ENCODE data around the gene PASK. TPM values are rescaled to one million over a fixed set of nuclear protein-coding genes. Genes with fewer than 3 reads are reported as not detected.
A peak's percentile ranks its signal among the peaks of the same experiment; 100 is the strongest.
"Not testable (repeated sequence)": the region's sequence is repeated elsewhere in the genome, so short reads cannot be mapped to it uniquely, and the experiment has no call there.

Gene PASK
- polyA plus RNA-seq, 10 donors = 4.1 to 8.3 (median 6.4) TPM

DNA sequence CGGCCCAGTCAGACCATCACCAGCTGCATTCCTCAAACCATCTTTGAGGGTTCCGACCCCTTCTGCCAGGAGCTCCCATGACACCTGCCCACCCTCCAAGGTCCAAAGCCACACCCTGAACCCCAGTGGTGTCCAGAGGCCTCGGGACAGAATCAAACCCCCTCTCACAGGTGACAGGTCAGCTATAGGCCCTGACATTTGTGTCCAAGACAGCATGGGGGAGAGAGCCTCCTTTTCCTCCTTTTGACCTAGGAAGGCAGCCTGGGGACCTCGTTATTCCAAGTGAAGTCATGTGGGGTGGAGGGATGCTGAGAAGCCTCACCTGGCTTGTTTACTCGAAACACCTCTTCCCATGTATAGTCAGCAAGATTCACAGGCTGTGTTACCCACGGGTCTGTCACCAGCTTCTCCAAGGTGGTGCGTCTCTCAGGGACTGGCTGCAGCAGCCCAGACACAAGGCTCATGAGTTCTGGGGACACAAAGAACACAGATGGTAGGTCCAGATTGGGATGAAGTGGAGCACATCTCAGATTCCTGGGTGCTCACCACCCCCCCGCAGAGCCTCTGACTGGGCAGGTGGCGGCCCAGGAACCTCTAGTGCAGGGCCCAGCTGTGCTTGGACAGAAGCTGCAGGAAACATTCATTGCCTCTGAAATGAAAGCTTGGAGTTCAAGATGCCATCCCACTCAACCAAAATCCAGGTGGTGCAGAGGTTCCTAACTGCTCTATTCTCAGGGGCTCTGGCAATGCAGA is 42.1 kb downstream of the PASK start:
- DNase-seq = no peak

DNA sequence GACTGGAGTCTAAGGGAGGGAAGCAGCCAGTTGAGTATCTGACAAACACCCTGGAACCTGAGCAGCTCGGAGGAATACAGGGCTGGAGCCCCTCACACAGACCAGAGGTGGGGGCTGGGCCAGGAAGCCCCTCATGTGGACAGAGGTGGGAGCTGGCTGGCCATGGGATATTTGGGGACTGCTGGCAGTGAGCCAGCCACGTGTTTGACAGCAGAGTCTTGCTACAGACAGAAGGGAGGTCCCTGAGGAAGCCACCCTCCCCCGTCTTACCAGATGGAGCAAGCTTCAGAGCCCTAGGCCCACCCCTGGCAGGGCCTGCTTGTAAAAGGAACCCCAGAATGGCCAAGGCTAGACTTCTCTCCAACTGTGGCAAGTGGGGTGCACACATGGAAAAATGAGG is 43.6 kb downstream of the PASK start:
- DNase-seq = no peak

DNA sequence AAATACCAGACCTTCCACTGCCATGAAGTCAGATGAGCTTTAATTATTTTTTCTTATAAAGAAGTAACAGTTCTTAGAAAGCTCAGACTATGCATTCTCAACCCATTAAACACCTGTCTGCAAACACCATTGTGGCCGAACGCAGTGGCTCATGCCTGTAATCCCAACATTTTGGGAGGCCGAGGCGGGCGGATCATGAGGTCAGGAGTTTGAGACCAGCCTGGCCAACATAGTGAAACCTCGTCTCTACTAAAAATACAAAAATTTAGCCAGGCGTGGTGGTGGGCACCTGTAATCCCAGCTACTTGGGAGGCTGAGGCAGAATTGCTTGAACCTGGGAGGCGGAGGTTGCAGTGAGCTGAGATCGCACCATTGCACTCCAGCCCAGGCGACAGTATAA is 44.7 kb downstream of the PASK start:
- DNase-seq = not testable (repeated sequence)

DNA sequence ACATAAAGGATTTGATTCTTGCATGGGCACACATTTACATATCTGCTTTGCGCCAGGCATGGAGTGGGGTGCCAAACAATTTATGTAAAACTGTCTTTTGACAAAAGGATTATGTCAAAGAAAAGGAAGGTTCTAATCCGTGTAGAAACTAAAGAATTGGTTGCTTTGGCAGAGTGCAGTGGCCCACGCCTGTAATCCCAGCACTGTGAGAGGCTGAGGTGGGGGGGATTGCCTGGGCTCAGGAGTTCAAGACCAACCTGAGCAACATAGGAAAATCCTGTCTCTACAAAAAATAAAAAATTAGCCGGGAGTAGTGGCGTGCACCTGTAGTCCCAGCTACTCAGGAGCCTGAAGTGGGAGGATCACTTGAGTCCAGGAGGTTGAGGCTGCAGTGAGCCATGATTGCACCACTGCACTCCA is 46.1 kb downstream of the PASK start:
- no peak for DNase-seq

DNA sequence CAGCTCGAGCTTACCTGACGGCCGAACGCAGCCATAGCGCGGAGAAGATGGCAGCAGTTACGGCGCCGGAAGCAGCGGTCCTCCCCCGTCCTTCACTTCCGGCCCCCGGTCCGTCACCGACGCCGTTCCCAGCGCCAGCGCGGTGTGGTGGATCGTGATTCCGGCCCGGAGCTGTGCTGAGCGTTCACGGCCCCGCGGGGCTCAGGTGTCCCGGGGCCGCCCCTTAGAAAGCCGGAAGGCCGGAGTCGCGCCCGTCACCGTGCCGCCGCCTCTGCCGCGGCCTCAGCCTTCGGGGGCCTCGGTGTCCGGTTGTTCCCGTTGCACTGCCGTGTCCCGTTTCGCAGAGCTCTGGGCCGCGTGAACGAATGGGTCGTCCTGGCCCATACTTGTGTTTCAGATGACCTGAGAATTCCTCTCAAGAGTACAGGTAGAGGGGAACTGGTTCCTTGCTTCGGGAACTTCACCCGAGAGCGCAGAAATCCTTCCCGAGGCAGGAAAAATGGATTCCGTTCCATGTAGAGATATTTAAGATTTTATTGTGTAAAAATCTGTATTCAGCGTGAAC is 47.0 kb downstream of the PASK start, which contains the start of gene MTERF4:
Gene MTERF4, minus strand, starts transcription at position 49 of the 565 bp plus-strand sequence. Its CDS starts 14 bp downstream, at position 35.
- DNase-seq = peak; percentile 81 to 96 (median 91)

DNA sequence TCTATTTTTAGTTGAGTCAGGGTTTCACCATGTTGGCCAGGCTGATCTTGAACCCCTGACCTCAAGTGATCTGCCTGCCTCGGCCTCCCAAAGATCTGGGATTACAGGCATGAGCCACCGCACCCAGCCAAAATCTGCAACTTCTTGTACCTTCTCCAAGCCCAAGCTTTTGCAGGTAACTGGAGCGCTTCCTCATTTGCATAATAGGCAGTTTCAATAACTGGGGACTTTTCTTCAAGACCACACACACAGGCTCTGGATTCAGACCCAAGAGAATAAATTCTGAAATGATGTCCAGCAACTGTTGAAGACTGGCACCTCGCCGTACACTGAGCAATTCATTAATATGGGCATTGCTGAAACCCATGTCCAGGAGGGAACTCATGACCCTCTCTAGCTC is 50.0 kb downstream of the PASK start:
- DNase-seq = no peak

DNA sequence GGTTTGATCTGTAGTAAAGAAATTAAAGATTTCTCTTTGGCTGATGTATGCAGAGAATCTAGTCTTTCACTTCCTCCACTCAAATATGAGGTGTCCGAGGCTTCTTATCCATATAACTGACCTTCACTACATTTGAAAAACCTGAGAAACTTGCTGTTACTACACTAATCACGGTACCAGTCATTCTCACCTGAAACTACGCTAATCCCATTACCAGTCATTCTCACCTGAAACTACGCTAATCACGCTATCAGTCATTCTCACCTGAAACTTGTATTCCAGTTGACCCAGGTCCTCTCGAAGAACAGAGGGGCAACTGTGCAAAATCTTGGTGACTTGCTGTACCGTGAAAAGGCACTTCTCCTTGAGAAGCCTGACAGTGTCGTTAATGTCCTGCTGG is 52.3 kb downstream of the PASK start:
- DNase-seq = no peak

DNA sequence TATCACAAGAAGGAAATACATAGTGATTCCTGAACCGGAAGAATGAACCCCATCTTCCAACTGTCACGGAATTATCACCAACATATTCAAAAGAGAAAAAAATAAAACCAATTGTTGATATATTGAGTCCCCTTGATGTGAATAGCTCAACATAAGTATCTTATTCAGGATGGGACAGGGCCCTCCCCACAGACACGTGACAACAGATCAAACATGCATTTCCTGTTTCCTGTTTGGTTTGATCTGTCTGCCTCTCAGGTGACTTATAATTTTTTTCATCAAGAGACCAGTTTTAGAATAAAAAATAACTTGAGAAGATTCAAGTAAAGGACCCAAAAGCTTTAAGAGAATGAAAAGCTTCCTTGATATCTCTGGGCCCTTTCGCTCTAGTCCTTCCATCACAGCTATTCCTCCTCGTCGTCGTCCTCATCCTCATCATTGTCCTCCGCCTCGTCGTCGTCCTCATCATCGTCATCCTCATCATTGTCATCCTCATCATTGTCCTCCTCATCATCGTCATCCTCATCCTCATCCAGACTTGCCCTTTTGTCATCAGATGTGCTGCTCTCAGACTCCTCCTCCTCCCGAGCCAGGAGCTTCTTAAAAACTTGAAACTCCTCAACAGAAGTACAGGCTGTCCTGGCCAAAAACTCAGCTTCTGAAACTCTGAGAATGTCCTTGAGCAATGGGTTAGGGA is 53.5 kb downstream of the PASK start:
- no peak for DNase-seq

DNA sequence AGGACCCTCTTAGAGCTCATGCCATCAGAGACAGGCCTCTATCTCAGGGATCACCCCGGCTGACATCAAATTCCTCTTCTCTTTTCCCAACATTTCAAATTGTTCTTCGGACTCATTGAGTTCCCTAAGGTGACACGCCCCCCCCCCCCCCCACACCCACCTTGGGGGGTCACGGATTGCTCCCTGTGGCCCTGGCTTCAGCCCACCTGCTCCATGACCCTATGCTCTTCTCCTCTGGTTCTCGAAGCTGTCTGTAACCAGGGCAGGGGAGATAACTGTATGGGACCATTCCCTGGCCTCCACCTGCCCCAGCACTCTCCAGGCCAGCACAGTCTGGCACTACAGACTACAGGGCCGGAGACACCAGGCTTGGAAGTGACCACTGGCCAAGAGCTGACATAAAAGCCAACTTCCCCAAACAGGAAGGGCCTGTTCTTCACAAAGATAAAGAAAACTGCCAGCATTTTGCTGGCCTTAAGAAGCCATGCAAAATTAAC is 54.3 kb downstream of the PASK start:
- no peak for DNase-seq

DNA sequence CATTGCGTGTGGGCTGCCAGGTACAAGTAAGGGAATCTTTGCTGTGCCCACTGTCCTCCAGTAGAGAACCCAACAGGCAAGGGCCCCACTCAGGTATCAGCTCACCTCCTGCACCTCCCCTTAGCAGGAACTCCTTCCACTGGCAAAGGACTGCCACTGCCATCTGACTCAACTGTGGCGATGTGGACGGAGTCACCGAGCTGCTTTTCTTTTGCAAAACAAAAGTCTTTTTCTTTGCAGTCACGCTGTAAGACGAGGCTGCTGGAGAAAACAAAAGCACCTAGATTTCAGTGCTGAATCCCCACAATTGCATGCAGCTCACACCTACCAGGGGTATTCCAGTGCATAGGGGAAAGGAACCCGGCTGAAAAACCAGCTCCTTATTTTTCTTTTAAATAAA is 55.1 kb downstream of the PASK start:
- no peak for DNase-seq

DNA sequence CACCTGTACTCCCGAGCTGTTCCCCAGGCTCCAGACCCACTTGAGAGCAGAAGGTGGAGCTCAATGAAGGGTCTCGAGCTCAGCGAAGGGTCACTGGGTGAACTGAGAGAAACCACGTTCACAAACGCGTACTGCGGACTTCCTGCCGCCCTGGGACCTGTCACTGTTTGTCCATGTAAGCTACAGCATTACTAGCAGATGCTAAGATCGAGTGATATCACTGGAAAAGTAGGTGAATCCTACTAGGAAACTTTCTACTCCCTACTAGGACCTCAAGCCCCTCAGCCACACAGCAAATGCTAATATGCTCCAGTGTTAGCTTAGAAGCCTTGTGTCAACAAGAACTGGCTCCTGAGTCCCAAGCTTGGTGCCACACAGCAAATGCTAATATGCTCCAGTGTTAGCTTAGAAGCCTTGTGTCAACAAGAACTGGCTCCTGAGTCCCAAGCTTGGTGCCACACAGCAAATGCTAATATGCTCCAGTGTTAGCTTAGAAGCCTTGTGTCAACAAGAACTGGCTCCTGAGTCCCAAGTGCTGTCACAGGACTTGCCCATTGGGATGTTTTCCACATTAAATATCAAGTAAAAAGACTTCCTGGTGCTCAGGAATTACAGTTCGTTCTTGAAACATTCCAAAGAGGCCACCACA is 56.0 kb downstream of the PASK start:
- DNase-seq = not testable (repeated sequence)

DNA sequence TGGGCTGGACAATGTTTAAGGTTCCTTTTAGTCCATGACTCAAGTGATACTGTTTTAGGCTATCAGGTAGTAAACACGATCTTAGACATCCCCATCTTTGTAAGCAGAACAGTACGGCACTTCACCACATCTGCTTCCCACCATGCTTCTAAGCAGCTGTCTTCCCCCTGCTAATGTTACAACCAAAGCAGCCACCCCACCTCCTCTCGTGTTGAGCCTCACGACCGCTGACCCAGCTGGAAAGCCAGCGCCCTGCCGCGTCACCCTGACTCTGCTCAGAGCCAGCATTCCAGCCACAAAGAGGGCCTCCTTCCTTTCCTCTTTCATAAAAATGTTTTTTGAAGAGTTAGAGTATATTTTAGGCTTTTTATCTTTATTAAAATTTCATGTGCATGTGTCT is 56.6 kb downstream of the PASK start:
- no peak for DNase-seq

DNA sequence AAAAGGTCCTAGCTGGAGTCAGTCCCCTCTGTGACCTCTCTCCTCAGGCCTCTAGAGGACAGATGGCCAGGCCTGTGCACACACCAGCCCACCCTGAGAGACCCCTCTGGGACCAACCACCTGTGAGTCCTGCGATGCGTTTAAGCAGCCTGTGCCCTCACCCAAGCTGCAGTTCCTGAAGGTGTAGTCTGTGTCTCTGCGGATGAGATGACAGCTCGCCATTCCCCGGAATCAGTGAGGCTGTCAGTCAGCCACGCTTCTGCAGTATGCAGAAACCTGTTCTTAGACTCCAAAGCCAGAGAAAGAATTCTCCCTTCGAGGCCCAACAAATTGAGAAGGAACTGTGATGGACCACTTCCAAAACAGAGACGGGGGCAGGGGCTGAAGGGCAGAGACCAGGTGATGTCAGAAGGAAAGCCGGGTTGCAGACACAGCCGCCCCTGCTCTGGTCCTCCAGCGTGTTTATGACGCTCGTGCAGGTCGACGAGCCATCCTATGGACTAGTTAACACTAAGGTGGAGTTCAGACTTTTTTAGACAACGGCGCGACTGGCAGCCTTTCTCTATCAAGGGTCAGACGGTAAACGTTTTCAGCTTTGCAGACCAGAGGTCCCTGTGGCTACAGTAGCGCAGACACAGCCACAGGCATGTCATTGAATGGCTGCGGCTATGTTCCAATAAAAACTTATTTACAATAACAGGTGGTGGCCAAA is 57.4 kb downstream of the PASK start:
- DNase-seq = no peak

DNA sequence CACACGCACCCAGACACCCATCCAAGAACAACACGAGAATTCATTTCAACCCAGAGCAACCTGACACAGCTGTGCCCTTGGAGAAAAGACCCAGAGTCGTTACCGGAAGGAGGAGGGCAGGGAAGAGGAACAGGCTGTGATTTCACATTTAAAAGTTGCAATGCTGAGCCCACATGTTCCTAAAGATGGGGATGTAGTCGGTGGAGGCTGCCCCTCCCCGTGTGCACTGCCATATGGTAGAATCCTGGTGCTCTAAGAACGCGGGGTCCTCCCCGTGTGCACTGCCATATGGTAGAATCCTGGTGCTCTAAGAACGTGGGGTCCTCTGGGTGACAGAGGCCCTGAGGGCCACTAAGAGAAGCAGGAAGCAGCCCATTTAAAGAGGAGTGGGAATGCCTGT is 58.1 kb downstream of the PASK start:
- DNase-seq = no peak

DNA sequence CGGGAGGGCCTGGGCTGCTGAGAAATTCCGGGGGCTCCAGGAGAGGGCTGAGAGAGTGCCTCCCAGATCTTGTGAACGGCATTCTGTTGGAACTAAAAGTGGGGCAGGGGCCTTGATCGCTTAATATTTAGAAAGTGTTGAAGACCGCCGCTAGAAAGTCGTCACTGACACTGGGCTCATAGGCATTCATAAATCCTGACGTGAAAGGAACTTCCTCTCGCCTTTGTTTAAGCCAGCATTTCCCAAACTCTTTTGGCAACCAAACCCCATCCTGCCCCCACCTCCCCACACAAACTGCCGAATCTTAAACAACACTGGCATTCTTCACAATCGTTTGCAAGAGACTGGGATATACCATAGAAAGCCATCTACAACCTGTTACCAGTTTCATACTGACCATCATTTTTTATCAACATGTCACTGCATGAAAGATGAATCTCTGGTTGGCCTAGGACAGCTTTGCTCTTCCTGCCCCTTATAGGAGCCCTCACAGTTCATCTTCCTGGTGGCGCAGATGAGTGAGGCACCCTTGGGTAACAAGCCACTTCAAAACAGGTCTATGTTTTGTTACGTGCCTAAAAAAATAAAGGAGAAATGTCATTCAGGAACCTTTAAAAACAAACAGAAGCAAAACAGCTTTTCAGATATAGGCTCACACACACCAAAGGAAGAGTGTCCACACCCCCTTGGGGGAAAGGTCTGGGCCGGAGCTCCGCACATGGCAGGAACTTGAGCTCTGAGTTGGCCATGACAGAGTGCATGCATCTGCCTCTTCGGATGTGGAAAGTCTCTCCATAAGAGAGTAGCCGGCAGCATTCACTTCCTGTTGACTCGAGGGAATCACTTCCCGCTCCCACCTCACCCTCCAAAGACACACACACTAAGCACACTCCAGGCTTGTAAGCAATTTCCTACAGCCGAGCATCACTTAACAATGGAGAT is 60.2 kb downstream of the PASK start:
- DNase-seq = no peak

DNA sequence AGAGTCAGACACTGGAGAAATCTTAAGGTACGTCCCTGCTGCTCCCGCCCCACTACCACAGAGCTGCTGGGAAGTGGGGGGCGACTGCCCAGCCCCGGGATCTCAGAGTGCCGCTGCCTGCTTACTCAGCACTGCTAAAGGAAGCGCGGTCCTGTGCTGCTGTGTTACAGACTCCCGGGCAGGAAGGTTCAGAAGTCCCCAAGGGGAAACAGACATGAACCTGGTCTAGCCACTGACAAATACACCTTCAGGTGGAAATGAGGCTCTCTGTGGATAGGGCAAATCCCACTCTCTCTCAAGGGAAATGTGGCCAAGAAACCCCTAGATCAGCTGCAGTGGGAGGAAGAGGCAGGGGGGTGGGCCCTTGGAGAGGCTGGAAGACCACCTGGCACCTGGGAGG is 60.9 kb downstream of the PASK start:
- DNase-seq = no peak

DNA sequence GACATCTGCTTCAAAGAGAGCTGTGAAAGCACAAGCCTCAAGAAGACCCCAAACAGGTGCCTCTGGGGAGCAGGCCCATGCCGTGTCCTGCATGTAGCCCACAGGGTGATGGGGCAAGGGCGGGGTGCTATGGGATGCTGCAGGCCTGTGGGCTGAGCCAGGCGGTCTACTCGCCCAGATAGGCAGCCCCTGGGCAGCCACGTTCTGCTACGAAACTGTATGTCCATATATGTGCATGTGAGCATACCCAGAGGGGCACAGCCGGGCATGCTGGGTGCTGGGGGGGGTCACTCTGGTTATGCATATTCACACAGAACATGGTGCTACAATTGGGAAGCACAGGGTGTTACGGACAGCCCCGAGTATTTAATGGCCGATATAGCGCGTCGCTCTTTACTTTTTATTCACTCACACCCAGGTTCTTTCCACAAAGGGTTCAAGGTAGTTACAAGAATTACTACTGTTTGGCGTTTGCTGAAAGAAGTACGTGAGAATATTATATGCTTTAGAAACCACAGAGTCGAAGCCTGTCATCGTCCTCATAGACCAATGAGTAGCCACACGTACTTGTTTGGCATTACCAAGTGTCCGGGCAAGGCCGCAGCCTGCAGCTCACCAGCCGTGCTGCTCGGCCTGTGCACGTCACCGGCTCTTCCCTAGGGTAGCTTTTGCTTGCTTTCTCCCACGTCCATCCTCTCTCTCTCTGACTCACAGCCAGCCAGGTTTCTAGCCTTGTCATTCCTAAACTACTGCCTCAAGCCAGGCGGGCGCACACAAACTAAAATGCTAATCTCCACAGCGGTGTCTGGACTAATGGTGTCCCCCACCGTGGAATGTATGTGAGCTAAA is 61.6 kb downstream of the PASK start:
- DNase-seq = no peak

DNA sequence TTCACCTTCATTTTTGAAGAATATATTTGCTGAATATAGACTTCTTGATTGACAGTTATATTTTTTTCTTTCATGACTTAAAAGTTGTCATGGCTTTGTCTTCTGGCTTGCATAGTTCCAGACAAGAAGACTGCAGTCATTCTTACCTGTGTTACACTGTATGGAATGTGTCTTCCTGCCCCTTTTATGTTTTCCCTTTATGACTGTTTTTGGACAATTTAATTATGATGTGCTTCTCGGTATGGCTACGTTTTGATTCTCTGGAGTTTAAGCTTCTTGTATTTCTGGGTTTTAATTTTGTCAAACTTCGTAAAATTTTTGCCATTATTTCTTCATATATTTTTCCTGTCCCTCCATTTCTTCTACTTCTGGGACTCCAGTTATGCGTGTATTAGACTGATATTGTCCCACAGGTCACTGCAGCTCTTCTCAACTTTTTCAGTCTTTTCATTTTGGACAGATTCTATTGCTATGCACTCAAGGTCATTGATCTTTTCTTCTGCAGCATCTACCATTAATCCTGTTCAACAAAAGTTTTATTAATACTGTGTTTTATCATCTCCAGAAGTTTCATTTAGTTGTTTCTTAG is 64.3 kb downstream of the PASK start:
- DNase-seq = no peak

DNA sequence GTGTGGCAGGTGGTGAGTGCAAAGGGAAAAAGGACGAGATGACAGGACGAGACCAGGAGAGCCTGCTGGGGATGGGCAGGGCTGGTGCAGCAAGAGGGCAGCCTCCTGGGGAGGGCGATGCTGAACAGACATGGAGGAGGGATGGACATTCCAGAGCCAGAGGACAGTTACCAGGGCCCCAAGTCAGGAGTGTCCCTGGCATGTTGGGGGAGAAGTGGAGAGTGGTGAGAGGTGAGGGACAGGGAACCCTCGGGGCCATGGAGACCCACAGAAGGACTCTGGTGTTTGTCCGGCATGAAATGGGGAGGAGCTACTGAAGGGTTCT is 66.2 kb downstream of the PASK start:
- no peak for DNase-seq

All from muscle of back (tissue), 11 donors.